Choroid plexus epithelial cell (primary cell): ENCODE measurements around the gene MACROH2A2.
"Not testable (repeated sequence)": the region's sequence is repeated elsewhere in the genome, so short reads cannot be mapped to it uniquely, and the experiment has no call there.

Source experiments
- DNase-seq: peaks from one replicate; pipeline ENCODE4 v3.0.0-alpha.2; 2010; ENCODE audit warnings: low read depth
- H3K4me3 ChIP-seq: 2 replicates; pipeline ENCODE4 v1.5.1; 2011; ENCODE audit warnings: low read depth, mild to moderate bottlenecking, control low read depth, low read length, moderate library complexity
- CTCF ChIP-seq: conservative IDR thresholded peaks from 2 replicates; pipeline ENCODE4 v1.5.1; 2011; ENCODE audit warnings: low read depth, mild to moderate bottlenecking, control low read depth, inconsistent platforms, low read length, moderate library complexity

The MACROH2A2 gene

GRCh38 chr10:70078937-70079336 lies 26.3 kb downstream of the MACROH2A2 start:
- no peak for TF ChIP-seq CTCF
- no peak for DNase-seq
- no peak overlapping the region for H3K4me3 ChIP-seq

GRCh38 chr10:70080789-70081188 lies 28.1 kb downstream of the MACROH2A2 start:
- DNase-seq, H3K4me3 ChIP-seq: not testable (repeated sequence)

GRCh38 chr10:70084189-70084588 lies 31.5 kb downstream of the MACROH2A2 start:
- TF ChIP-seq CTCF: peak; percentile 4
- H3K4me3 ChIP-seq: no peak overlapping the region
- peak; percentile 9 for DNase-seq

- no peak for DNase-seq
- H3K4me3 ChIP-seq: no peak overlapping the region
- no peak for TF ChIP-seq CTCF
Observed at GRCh38 chr10:70085975-70086613, 33.4 kb downstream of the MACROH2A2 start.

GRCh38 chr10:70087616-70088307 lies 35.1 kb downstream of the MACROH2A2 start:
- H3K4me3 ChIP-seq: no peak overlapping the region
- DNase-seq: no peak
- TF ChIP-seq CTCF: no peak

GRCh38 chr10:70088308-70088698 lies 35.7 kb downstream of the MACROH2A2 start:
- no peak for TF ChIP-seq CTCF
- DNase-seq: no peak
- no peak overlapping the region for H3K4me3 ChIP-seq

GRCh38 chr10:70090013-70090412 lies 37.4 kb downstream of the MACROH2A2 start:
- H3K4me3 ChIP-seq: no peak overlapping the region
- TF ChIP-seq CTCF: no peak
- DNase-seq: no peak
